Measurements from ENCODE around the gene RANBP1.

The RANBP1 gene

DNA sequence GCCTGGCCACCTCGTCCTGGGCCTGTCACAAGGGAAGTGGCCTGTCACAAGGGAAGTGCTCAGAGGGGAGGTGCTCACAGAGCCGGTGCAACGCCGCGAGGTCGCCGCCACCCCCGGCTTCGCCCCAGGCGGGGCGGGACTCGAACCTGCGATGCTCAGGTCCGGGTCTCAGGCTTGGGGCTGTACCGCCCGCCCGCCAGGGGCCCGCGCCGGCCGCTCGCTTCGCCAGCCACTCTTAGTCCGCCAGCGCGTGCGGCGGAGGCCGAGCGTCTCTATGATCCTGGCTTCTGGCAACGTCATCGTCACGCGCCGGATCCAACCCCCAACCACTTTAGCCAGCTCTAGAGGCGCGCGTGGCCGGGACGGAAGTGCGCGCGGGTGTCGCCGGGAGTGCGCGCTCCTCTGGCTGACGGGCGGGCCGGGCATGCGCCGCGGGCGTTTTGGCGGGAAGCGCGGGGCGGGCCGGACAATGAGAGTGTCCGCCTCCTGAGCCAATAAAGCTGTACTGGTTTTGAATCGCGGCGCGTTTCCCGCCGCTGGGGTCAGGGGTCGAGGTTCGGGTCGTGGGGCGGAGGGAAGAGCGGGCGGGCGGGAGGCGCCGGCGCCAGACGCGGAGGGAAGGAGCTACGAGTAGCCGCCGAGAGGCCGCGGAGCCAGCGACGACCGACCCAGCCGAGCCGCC is 1.2 kb downstream of the RANBP1 start, which contains the start of gene TRMT2A:
Gene TRMT2A, minus strand, starts transcription at position 276 of the 682 bp plus-strand sequence. CDS start 320 bp downstream, outside the sequence.
- H3K4me1 Mint-ChIP-seq (ENCODE audit: low read depth in 2 of 2), result peaks cover 17 to 31% of the 10 kb centered on the region in 2 donors
- peak within 1 kb of the TSS; percentile 83 to 86 for H3K4me3 Mint-ChIP-seq
- peaks cover 63% of the 10 kb centered on the region for H3K36me3 Mint-ChIP-seq (ENCODE audit: insufficient read depth)

DNA sequence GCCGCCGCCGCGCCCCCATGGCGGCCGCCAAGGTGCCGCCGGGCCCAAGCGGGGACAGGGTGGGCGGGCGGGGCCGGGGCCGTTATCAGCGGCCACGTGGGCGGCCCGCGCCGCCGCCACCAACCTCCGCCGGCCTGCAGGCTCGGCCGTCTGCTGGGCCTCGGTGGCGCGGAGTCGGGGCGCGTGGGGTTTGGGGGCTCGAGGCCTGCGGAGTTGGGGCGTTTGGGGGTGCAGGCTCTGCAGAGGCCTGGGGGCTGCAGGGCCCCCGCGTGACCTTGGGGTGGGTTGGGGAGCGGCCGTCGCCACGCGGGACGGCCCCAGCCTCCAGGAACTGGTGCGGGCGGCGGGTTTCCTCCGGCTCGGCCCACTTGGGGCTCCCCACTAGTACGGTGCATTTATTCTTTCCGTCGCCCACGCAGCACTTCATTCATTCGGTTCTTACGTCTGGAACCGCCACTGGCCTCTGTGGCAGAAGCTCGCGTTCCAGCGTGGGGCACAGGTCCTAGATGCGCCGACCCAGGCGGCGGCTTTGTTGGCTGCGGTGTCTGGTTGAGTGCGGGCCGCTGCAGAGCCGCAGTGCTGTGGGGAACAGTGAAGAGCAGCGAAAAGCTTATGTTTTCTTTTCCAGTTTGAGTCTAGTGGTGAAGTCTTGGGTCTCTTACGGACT is 1.9 kb downstream of the RANBP1 start:
- Mint-ChIP-seq H3K4me1 (ENCODE audit: low read depth in 2 of 2) (peaks cover 17 to 34% of the 10 kb centered on the region in 2 donors), H3K27ac (peak overlapping the region; percentile 90 to 92), H3K9me3 (no peaks in the 10 kb centered on the region), H3K4me3 (peak overlapping the region; percentile 83 to 86), H3K27me3 (no peaks in the 10 kb centered on the region), H3K36me3 (ENCODE audit: insufficient read depth) (peaks cover 64% of the 10 kb centered on the region)
- ATAC-seq (replicated peaks) (peak; percentile 48), DNase-seq (peak; percentile 44 to 51 (median 49))

More for the DNA sequence above, 1.2 kb downstream of the RANBP1 start, which contains the start of gene TRMT2A:
- ATAC-seq (replicated peaks) (peak; percentile 79), DNase-seq (peak; percentile 93 to 94 (median 93))
- Mint-ChIP-seq H3K27me3 (no peaks in the 10 kb centered on the region), H3K27ac (peak within 1 kb of the TSS; percentile 90 to 92), H3K9me3 (no peaks in the 10 kb centered on the region)

DNA sequence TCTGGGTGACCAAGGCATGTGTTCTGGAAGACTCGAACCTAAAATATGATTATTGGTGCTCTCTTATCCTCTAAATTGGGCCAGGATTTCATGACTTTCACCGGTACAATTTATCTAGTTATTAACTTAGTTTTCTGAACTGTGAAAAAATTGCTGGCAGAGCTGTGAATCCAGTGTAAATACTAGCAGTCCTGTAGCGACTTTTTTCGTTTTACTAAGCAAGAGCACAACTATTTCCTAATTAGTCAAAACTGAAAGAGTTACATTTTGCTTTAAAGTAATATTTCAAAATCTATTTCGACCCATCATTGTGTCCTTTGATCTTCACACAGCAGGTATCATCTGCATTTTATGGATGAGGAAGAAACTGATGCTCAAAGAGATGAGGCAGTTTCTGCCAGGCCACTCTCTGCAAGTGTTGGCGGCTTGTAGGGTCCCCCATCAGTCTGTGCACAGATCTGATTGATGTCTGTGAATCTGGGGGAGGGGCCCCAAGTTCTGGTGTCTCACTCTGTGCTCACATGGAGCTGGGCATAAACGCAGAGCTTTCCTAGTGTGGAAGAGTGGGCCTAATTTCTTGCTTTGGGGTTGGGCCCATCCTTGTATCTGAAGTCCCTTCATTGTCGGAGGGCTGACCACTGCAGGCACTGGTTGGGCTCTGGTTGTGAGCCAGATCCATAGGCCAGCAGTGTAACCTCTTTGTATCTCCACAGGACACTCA is 2.6 kb downstream of the RANBP1 start:
- peaks cover 22 to 38% of the 10 kb centered on the region in 2 donors for H3K4me1 Mint-ChIP-seq (ENCODE audit: low read depth in 2 of 2)
- peak overlapping the region; percentile 90 to 92 for H3K27ac Mint-ChIP-seq
- ATAC-seq (replicated peaks) (no peak), DNase-seq (no peak)
- H3K36me3 Mint-ChIP-seq (ENCODE audit: insufficient read depth), result peaks cover 64% of the 10 kb centered on the region
- H3K9me3 Mint-ChIP-seq, result peaks cover 0 to 2% of the 10 kb centered on the region in 2 donors
- H3K27me3 Mint-ChIP-seq, result no peaks in the 10 kb centered on the region
- peak overlapping the region; percentile 83 to 86 for H3K4me3 Mint-ChIP-seq

DNA sequence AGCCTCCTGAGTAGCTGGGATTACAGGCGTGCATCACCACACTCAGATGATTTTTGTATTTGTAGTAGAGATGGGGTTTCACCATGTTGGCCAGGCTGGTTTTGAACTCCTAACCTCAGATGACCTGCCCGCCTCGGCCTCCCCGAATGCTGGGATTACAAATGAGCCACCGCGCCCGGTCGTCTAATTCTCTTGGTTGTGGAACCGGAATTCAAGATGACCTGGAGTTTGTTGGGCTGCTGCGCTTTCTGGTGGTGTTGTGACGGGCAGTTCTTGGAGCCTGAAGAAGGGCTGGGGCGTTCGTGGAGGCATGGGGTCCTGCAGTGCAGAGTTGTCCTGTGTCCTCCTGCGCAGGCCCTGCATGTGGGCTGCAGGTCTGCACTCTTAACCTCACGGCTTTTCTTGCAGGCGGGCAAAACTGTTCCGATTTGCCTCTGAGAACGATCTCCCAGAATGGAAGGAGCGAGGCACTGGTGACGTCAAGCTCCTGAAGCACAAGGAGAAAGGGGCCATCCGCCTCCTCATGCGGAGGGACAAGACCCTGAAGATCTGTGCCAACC is 6.0 kb downstream of the RANBP1 start:
- Mint-ChIP-seq H3K9me3 (peaks cover 0 to 2% of the 10 kb centered on the region in 2 donors), H3K4me1 (ENCODE audit: low read depth in 2 of 2) (peaks cover 17 to 31% of the 10 kb centered on the region in 2 donors), H3K4me3 (peak overlapping the region; percentile 50 to 56), H3K27me3 (no peaks in the 10 kb centered on the region), H3K36me3 (ENCODE audit: insufficient read depth) (peaks cover 62% of the 10 kb centered on the region), H3K27ac (peak overlapping the region; percentile 91 to 95)
- DNase-seq (no peak), ATAC-seq (replicated peaks) (no peak)

DNA sequence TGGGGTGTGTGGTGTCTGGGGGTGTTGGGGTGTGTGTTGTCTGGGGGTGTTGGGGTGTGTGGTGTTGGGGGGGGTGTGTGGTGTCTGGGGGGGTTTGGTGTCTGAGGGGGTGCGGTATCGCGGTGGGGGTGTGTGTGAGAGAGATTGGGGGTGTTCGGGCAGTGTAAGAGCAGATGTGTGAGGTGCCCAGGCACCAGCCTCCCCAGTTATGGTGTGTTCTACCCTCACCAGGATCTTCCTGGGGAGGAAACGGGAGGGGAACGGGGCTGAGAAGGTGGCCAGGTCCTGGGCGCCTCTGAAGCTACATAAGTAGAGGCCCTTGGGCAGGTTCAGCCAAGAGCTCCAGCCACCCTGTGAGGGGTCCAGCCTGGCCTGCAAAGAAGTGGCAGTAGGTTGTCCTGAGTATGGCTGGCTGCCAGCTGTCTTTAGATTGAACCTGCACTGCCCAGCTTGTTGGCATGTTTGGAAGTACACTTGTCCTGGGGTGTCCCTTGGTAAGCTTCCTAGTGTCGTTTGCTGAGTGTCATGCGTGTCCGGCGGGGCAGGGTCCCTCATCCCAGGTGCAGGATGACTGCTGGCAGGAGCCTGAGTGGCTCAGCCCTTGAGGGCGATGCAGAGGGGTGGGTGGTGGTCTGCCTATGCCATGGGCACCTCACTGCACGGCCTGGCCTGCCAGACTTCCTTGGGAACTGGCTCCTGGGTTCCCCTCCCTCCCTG is 7.6 kb downstream of the RANBP1 start:
- Mint-ChIP-seq H3K4me3 (peak overlapping the region; percentile 50 to 56), H3K27ac (peak overlapping the region; percentile 91 to 95), H3K4me1 (ENCODE audit: low read depth in 2 of 2) (peaks cover 13 to 29% of the 10 kb centered on the region in 2 donors), H3K9me3 (peaks cover 0 to 2% of the 10 kb centered on the region in 2 donors), H3K27me3 (no peaks in the 10 kb centered on the region), H3K36me3 (ENCODE audit: insufficient read depth) (peaks cover 62% of the 10 kb centered on the region)
- ATAC-seq (replicated peaks) (peak; percentile 51), DNase-seq (no peak)

DNA sequence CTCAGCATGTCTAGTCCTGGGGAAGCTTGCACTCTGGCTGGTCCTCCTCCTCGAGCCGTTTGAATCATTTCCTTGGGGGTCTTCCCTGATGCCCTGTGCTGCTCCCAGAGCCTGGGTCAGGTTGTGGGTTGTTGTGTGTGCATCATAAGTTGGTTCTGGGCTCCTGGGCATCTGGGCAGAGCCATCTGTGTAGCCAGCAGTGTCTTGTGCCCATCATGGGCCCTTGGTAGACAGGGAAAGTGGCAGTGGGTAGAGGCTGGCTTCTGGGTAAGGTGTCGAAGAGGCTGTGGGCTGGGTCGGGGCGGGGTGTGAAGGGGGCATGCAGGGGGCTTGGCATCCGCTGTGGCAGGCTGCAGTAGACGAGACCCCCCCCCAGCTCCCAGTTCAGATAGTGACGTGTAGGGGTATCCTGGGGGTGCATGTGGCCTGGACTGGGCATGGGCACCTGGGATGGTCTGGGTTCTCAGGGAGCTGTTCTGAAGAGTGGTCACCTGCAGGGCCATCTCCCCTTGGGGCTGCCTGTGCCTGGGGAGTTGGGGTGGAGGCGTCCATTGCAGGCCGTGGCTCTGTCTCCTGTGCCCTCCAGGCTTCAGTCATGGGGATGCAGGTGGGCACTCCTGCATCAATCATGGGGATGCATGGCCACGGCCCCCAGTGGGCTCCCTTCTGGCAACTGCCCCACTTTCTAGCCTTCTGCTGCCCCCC is 8.3 kb downstream of the RANBP1 start:
- H3K9me3 Mint-ChIP-seq, result peaks cover 0 to 2% of the 10 kb centered on the region in 2 donors
- no peak for DNase-seq
- peaks cover 58% of the 10 kb centered on the region for H3K36me3 Mint-ChIP-seq (ENCODE audit: insufficient read depth)
- H3K27me3 Mint-ChIP-seq, result no peaks in the 10 kb centered on the region
- peak overlapping the region in 1 of 2 donors; percentile 31 for H3K4me3 Mint-ChIP-seq
- ATAC-seq (replicated peaks), result no peak
- peaks cover 15 to 30% of the 10 kb centered on the region in 2 donors for H3K4me1 Mint-ChIP-seq (ENCODE audit: low read depth in 2 of 2)
- H3K27ac Mint-ChIP-seq, result peak overlapping the region; percentile 65 to 95

DNA sequence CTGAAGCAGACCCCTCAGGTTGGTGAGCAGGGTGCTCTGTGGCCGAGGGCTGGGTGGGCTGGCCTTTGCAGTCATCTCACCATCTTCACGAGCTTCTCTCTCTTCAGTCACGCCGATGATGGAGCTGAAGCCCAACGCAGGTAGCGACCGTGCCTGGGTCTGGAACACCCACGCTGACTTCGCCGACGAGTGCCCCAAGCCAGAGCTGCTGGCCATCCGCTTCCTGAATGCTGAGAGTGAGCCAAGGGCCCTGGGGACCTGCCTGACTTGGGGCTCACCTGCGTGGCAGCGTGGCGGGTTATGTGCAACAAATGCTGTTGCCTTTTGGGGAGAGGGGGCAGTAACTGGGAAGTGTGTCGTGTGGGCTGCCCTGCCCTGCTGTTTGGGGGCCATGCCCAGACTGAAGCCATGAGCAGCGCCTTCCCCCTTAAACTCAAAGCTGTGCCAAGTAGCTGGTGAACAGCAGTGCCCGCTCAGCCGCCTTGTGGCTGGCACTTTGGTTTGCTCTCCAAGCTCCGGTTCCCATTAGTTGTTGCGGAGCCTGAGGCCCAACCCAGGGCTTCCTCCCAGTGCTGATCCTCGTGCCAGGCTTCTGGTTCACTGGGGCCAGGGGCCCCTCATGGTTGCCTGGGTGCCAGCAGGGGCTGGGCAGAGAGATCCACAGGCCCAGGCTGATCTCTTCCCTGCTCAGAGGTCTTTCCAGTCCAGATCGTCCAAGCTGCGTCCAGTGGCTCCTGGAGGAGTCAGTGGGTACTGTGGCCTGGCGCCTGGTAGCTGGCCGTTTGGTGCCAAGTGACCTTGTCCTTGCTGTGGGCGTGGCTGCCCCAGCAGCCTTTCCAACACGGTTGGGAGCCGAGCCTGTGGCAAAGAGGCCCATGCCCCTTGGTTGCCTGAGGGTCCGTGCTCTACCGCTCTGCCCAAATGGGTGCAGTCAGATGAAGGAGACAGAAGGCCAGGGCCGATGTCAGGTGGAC is 9.6 kb downstream of the RANBP1 start:
- Mint-ChIP-seq H3K4me3 (no peak overlapping the region), H3K27ac (no peak overlapping the region), H3K27me3 (no peaks in the 10 kb centered on the region), H3K4me1 (ENCODE audit: low read depth in 2 of 2) (peaks cover 17 to 35% of the 10 kb centered on the region in 2 donors), H3K9me3 (peaks cover 0 to 2% of the 10 kb centered on the region in 2 donors), H3K36me3 (ENCODE audit: insufficient read depth) (peaks cover 52% of the 10 kb centered on the region)
- DNase-seq, result no peak
- ATAC-seq (replicated peaks), result no peak

DNA sequence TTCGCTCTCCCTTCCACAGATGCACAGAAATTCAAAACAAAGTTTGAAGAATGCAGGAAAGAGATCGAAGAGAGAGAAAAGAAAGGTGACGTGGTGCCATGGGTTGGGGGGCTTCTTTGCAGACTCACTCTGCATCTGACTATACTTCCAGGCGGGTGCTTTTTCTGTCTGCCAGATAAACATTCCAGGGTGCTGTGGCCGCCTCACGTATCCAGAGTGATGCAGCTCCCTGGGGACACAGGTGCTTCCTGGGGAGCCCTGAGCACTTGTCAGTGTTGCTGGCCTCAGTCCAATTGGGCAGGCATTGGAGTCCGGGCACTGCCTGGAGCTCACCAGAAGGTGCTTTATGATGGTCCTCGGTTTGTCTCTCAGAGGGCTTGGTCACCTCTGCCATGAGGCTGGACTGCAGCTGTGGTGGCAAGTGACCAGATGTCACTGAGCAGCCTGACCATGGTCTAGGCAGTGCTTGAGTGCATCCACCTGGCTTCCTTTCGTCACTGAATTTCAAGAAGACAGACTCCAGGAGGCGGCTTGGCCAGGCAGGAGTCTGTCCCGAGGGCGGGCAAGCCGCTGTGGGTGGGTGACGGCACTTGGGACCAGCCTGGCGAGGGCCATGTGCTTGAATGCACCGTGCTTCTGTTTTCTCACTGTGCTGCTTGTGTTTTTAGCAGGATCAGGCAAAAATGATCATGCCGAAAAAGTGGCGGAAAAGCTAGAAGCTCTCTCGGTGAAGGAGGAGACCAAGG is 10.6 kb downstream of the RANBP1 start:
- ATAC-seq (replicated peaks), result no peak
- H3K9me3 Mint-ChIP-seq, result peaks cover 0 to 2% of the 10 kb centered on the region in 2 donors
- no peak overlapping the region for H3K27ac Mint-ChIP-seq

DNA sequence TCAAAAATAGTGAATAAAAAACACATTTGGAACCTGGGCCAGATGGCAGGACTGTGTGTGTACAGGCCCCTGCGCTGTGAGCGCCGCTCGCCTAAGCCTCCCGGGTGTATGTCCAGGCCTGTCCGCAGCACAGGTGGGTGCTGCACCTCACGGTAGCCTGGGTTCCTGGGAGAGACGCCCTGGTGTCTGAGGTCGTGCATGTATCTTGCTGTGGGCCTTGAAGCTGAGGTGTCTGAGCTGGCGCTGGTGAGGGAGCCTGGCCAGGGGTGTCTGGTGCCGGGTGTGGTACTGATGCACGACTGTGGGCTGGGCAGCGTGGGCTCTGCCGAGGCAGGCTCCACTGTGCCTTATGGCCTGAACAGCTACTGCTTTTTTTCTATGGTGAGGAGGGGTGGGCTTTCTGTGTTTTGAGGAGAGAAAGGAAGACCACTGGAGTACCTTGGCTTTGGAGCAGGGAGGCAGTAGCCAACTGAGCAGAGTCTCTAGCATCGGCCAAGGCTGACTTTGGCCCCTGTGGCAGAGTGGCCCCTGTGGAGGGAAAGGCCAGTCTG is 11.5 kb downstream of the RANBP1 start:
- Mint-ChIP-seq H3K27me3 (no peaks in the 10 kb centered on the region), H3K9me3 (peaks cover 0 to 2% of the 10 kb centered on the region in 2 donors), H3K4me3 (peak overlapping the region in 1 of 2 donors; percentile 8), H3K36me3 (ENCODE audit: insufficient read depth) (peaks cover 45% of the 10 kb centered on the region), H3K27ac (no peak overlapping the region), H3K4me1 (ENCODE audit: low read depth in 2 of 2) (peaks cover 17 to 25% of the 10 kb centered on the region in 2 donors)
- ATAC-seq (replicated peaks) (no peak), DNase-seq (no peak)

More for the DNA sequence above, 10.6 kb downstream of the RANBP1 start:
- peaks cover 17 to 34% of the 10 kb centered on the region in 2 donors for H3K4me1 Mint-ChIP-seq (ENCODE audit: low read depth in 2 of 2)
- H3K27me3 Mint-ChIP-seq, result no peaks in the 10 kb centered on the region
- H3K4me3 Mint-ChIP-seq, result no peak overlapping the region
- H3K36me3 Mint-ChIP-seq (ENCODE audit: insufficient read depth), result peaks cover 54% of the 10 kb centered on the region
- no peak for DNase-seq

DNA sequence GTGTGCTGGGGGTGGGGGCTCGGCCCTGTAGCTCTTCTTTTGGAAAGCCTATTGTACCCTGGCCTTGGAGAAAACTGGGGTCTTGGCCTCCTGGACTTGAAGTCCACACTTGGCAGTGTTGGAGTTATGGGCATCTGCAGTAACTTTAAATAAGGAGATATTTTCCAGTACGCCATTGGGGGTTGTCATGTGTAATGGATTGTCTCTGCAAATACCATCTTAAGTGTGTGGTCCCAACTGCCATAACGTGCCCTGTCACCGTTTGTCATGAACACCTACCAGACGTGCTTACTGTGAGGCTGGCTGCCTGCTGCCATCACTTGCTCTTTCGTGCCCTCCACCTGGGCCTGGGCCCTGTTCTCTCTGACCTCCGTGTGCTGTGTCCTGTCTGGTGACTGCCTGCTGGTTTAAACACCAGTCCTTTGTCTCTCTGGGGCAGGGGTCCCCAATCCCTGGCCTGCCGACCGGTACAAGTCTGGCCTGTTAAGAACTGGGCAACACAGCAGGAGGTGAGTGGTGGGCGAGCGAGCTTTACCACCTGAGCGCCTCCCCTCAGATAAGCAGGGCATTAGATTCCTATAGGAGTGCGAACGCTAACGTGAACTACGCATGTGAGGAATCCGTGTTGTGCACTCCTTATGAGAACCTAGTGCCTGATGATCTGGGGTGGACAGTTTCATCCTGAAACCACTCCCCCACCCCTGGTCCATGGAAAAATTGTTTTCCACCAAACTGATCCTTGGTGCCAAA is 12.1 kb downstream of the RANBP1 start:
- ATAC-seq (replicated peaks) (no peak), DNase-seq (no peak)
- H3K4me3 Mint-ChIP-seq, result peak overlapping the region in 1 of 2 donors; percentile 8
- H3K27ac Mint-ChIP-seq, result peak overlapping the region in 1 of 2 donors; percentile 78
- H3K4me1 Mint-ChIP-seq (ENCODE audit: low read depth in 2 of 2), result peaks cover 14 to 27% of the 10 kb centered on the region in 2 donors
- H3K9me3 Mint-ChIP-seq, result peaks cover 0 to 2% of the 10 kb centered on the region in 2 donors
- H3K27me3 Mint-ChIP-seq, result no peaks in the 10 kb centered on the region
- peaks cover 38% of the 10 kb centered on the region for H3K36me3 Mint-ChIP-seq (ENCODE audit: insufficient read depth)

All from effector memory CD8-positive, alpha-beta T cell (primary cell).